ENCODE measurements around the gene NCOA3.
"Not testable (repeated sequence)": the region's sequence is repeated elsewhere in the genome, so short reads cannot be mapped to it uniquely, and the experiment has no call there.

Gene NCOA3

GRCh38 chr20:47535994-47536393 lies 34.3 kb downstream of the NCOA3 start:
- no peak for DNase-seq (ENCODE audit: low read depth in 2 of 2)

- no peak for DNase-seq (ENCODE audit: low read depth in 2 of 2)
Measured at GRCh38 chr20:47540443-47541354, 39.0 kb downstream of the NCOA3 start.

- no peak for DNase-seq (ENCODE audit: low read depth in 2 of 2)
Measured at GRCh38 chr20:47541355-47541922, 39.8 kb downstream of the NCOA3 start.

GRCh38 chr20:47543006-47543431 lies 41.3 kb downstream of the NCOA3 start:
- DNase-seq (ENCODE audit: low read depth in 2 of 2) = no peak

GRCh38 chr20:47544240-47544639 lies 42.6 kb downstream of the NCOA3 start:
- no peak for DNase-seq (ENCODE audit: low read depth in 2 of 2)

- DNase-seq (ENCODE audit: low read depth in 2 of 2) = no peak
Measured at GRCh38 chr20:47544852-47545251, 43.2 kb downstream of the NCOA3 start.

- DNase-seq (ENCODE audit: low read depth in 2 of 2) = no peak
Measured at GRCh38 chr20:47545499-47545898, 43.8 kb downstream of the NCOA3 start.

GRCh38 chr20:47546184-47547033 lies 44.7 kb downstream of the NCOA3 start:
- no peak for DNase-seq (ENCODE audit: low read depth in 2 of 2)

GRCh38 chr20:47547034-47547387 lies 45.3 kb downstream of the NCOA3 start:
- no peak for DNase-seq (ENCODE audit: low read depth in 2 of 2)

GRCh38 chr20:47549671-47550070 lies 48.0 kb downstream of the NCOA3 start:
- no peak for DNase-seq (ENCODE audit: low read depth in 2 of 2)

- no peak for DNase-seq (ENCODE audit: low read depth in 2 of 2)
Measured at GRCh38 chr20:47551222-47551621, 49.5 kb downstream of the NCOA3 start.

GRCh38 chr20:47551841-47552240 lies 50.2 kb downstream of the NCOA3 start:
- no peak for DNase-seq (ENCODE audit: low read depth in 2 of 2)

GRCh38 chr20:47552996-47553395 lies 51.3 kb downstream of the NCOA3 start:
- no peak for DNase-seq (ENCODE audit: low read depth in 2 of 2)

GRCh38 chr20:47553594-47554235 lies 52.0 kb downstream of the NCOA3 start:
- DNase-seq (ENCODE audit: low read depth in 2 of 2) = not testable (repeated sequence)

GRCh38 chr20:47554283-47554682 lies 52.6 kb downstream of the NCOA3 start:
- DNase-seq (ENCODE audit: low read depth in 2 of 2) = not testable (repeated sequence)

GRCh38 chr20:47557218-47557617 lies 55.5 kb downstream of the NCOA3 start:
- no peak for DNase-seq (ENCODE audit: low read depth in 2 of 2)

GRCh38 chr20:47557791-47558190 lies 56.1 kb downstream of the NCOA3 start:
- DNase-seq (ENCODE audit: low read depth in 2 of 2) = no peak

GRCh38 chr20:47558295-47559066 lies 56.8 kb downstream of the NCOA3 start:
- DNase-seq (ENCODE audit: low read depth in 2 of 2) = no peak

- DNase-seq (ENCODE audit: low read depth in 2 of 2) = no peak
Measured at GRCh38 chr20:47559141-47559540, 57.5 kb downstream of the NCOA3 start.

GRCh38 chr20:47561180-47561579 lies 59.5 kb downstream of the NCOA3 start:
- DNase-seq (ENCODE audit: low read depth in 2 of 2) = no peak

Data from stimulated activated CD8-positive, alpha-beta memory T cell treated with anti-CD3 and anti-CD28 coated beads, Interleukin-7, amount 100 ng/mL, for 1 hour (primary cell).